ENCODE data around the gene TNFSF12. TPM values are rescaled to one million over a fixed set of nuclear protein-coding genes. Genes with fewer than 3 reads are reported as not detected.
A peak's percentile ranks its signal among the peaks of the same experiment; 100 is the strongest.

TNFSF12 gene
- polyA plus RNA-seq, 3 donors, result 37.7 to 98.3 (median 50.2) TPM

DNA sequence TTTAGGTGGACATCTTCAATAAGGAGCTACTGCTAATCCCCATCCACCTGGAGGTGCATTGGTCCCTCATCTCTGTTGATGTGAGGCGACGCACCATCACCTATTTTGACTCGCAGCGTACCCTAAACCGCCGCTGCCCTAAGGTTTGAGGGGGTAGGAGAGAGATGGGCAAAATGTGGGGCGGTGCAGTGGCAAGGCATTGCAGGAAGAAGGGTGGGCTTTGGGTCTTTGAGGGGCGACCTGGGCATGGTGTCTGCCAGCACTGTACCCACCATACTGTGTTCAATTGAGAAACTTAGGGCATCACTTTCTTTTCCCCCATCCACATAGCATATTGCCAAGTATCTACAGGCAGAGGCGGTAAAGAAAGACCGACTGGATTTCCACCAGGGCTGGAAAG lies 21.5 kb downstream of the TNFSF12 start:
- intact Hi-C loops (cut with micrococcal nuclease), result loop anchor here (5.0 to 10.0 kb wide), 3 partner anchors 88 to 246 kb away; partner anchors contain the start of genes NEURL4 (in 1 of the 2), POLR2A (in 1 of the 2), SLC35G6 (in 1 of the 2) and TP53 (in 1 of the 2)
- no peak overlapping the region for H3K4me3 ChIP-seq (replicated peaks in 1 of 3; ENCODE audit: low read depth in 2 of 3, low read length in 3 of 3)
- H3K4me1 ChIP-seq (ENCODE audit: control insufficient read depth in 1 of 2, insufficient read depth in 2 of 2, low read length in 2 of 2), result peaks cover 23 to 28% of the 10 kb centered on the region in 2 donors
- DNase-seq, result no peak
- H3K36me3 ChIP-seq (replicated peaks in 1 of 2; ENCODE audit: control insufficient read depth in 1 of 2, insufficient read depth in 2 of 2, low read length in 2 of 2), result peaks cover 60 to 76% of the 10 kb centered on the region in 2 donors
- peaks cover 30% of the 10 kb centered on the region for H3K4me1 Mint-ChIP-seq
- no peak overlapping the region for H3K9ac ChIP-seq (ENCODE audit: insufficient read depth, low read length, poor library complexity, severe bottlenecking)
- peaks cover 79% of the 10 kb centered on the region for H3K79me2 ChIP-seq (ENCODE audit: insufficient read depth, low read length)
- H3K9me3 Mint-ChIP-seq, result peaks cover 0 to 4% (median 0%) of the 10 kb centered on the region in 7 donors
- WGBS (ENCODE audit: insufficient coverage), result 97% methylated on average over 5 of the region's 10 CpGs
- H2AFZ ChIP-seq (ENCODE audit: insufficient read depth, low read depth, low read length, poor library complexity, severe bottlenecking), result no peak overlapping the region
- peaks cover 69 to 84% of the 10 kb centered on the region in 2 donors for H3K36me3 Mint-ChIP-seq
- H3K27me3 ChIP-seq (ENCODE audit: control insufficient read depth in 2 of 2, insufficient read depth in 2 of 2, low read length in 2 of 2), result no peaks in the 10 kb centered on the region
- no peak overlapping the region for H3K27ac ChIP-seq (ENCODE audit: low read depth in 1 of 2, low read length in 2 of 2)
- no peak overlapping the region for H3K4me2 ChIP-seq (replicated peaks; ENCODE audit: extremely low read depth, low read length, poor library complexity, severe bottlenecking)
- H4K20me1 ChIP-seq (ENCODE audit: insufficient read depth, low read length), result peaks cover 31% of the 10 kb centered on the region
- no peak overlapping the region for H3K4me3 Mint-ChIP-seq
- H3K9me3 ChIP-seq (replicated peaks in 1 of 2; ENCODE audit: control insufficient read depth in 1 of 2, insufficient read depth in 1 of 2, low read length in 2 of 2), result no peaks in the 10 kb centered on the region
- H3K27me3 Mint-ChIP-seq (ENCODE audit: low read depth in 3 of 3), result peaks cover 0 to 3% (median 2%) of the 10 kb centered on the region in 3 donors
- peak overlapping the region in 2 of 7 donors; percentile 25 to 89 for H3K27ac Mint-ChIP-seq
- TF ChIP-seq, protein P1, sequence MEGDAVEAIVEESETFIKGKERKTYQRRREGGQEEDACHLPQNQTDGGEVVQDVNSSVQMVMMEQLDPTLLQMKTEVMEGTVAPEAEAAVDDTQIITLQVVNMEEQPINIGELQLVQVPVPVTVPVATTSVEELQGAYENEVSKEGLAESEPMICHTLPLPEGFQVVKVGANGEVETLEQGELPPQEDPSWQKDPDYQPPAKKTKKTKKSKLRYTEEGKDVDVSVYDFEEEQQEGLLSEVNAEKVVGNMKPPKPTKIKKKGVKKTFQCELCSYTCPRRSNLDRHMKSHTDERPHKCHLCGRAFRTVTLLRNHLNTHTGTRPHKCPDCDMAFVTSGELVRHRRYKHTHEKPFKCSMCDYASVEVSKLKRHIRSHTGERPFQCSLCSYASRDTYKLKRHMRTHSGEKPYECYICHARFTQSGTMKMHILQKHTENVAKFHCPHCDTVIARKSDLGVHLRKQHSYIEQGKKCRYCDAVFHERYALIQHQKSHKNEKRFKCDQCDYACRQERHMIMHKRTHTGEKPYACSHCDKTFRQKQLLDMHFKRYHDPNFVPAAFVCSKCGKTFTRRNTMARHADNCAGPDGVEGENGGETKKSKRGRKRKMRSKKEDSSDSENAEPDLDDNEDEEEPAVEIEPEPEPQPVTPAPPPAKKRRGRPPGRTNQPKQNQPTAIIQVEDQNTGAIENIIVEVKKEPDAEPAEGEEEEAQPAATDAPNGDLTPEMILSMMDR (IDR thresholded peaks at IDR 0.05), result no peak

DNA sequence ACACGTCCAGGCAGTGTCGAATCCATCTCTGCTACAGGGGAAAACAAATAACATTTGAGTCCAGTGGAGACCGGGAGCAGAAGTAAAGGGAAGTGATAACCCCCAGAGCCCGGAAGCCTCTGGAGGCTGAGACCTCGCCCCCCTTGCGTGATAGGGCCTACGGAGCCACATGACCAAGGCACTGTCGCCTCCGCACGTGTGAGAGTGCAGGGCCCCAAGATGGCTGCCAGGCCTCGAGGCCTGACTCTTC lies 23.4 kb downstream of the TNFSF12 start:
- Histone ChIP-seq H2AFZ (ENCODE audit: insufficient read depth, low read depth, low read length, poor library complexity, severe bottlenecking) (peak overlapping the region; percentile 73), H3K27ac (ENCODE audit: low read depth in 1 of 2, low read length in 2 of 2) (peak overlapping the region; percentile 96 to 99), H3K9me3 (replicated peaks in 1 of 2; ENCODE audit: control insufficient read depth in 1 of 2, insufficient read depth in 1 of 2, low read length in 2 of 2) (no peaks in the 10 kb centered on the region), H3K4me3 (replicated peaks in 1 of 3; ENCODE audit: low read depth in 2 of 3, low read length in 3 of 3) (peak overlapping the region; percentile 54 to 100 (median 82)), H3K9ac (ENCODE audit: insufficient read depth, low read length, poor library complexity, severe bottlenecking) (peak overlapping the region; percentile 79), H4K20me1 (ENCODE audit: insufficient read depth, low read length) (peaks cover 50% of the 10 kb centered on the region), H3K36me3 (replicated peaks in 1 of 2; ENCODE audit: control insufficient read depth in 1 of 2, insufficient read depth in 2 of 2, low read length in 2 of 2) (peaks cover 61 to 76% of the 10 kb centered on the region in 2 donors), H3K27me3 (ENCODE audit: control insufficient read depth in 2 of 2, insufficient read depth in 2 of 2, low read length in 2 of 2) (no peaks in the 10 kb centered on the region), H3K4me1 (ENCODE audit: control insufficient read depth in 1 of 2, insufficient read depth in 2 of 2, low read length in 2 of 2) (peaks cover 43 to 47% of the 10 kb centered on the region in 2 donors), H3K79me2 (ENCODE audit: insufficient read depth, low read length) (peaks cover 85% of the 10 kb centered on the region), H3K4me2 (replicated peaks; ENCODE audit: extremely low read depth, low read length, poor library complexity, severe bottlenecking) (peak overlapping the region; percentile 78)
- Mint-ChIP-seq H3K4me3 (peak overlapping the region; percentile 97), H3K4me1 (peaks cover 49% of the 10 kb centered on the region), H3K36me3 (peaks cover 71 to 84% of the 10 kb centered on the region in 2 donors), H3K9me3 (peaks cover 0 to 4% (median 0%) of the 10 kb centered on the region in 7 donors), H3K27ac (peak overlapping the region; percentile 98 to 100 (median 99)), H3K27me3 (ENCODE audit: low read depth in 3 of 3) (peaks cover 0 to 9% (median 2%) of the 10 kb centered on the region in 3 donors)
- no peak for DNase-seq
- intact Hi-C loops (cut with micrococcal nuclease), result loop anchor here (2.0 to 10.0 kb wide), 4 partner anchors 17 to 247 kb away; partner anchors contain the start of genes NEURL4 (in 1 of the 2), POLR2A (in 1 of the 2), SLC35G6 (in 1 of the 2) and TP53 (in 1 of the 2)
- TF ChIP-seq, protein P1 (IDR thresholded peaks at IDR 0.05), result no peak
- WGBS (ENCODE audit: insufficient coverage), result 0% methylated on average over 11 of the region's 11 CpGs
